ENCODE data around the gene VSTM2B.

Gene VSTM2B

DNA sequence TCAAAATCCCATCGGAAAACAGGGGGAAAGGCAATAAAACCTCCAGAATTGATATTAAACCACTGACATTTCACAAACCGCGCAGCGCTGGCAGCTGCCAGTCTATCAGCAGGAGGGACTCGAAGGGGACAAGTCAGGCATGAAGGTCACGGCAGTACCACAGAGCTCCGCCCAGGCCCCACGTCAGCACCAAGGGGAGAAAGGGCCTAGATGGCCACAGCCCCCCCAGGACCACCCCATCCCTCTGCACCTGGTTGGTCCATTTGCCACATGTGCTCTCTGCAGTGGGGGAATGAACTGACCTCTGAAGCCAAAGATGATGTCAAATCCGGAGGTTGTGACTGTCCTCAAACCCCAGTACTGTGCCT lies 9.5 kb upstream of the VSTM2B start:
- no peak for DNase-seq

DNA sequence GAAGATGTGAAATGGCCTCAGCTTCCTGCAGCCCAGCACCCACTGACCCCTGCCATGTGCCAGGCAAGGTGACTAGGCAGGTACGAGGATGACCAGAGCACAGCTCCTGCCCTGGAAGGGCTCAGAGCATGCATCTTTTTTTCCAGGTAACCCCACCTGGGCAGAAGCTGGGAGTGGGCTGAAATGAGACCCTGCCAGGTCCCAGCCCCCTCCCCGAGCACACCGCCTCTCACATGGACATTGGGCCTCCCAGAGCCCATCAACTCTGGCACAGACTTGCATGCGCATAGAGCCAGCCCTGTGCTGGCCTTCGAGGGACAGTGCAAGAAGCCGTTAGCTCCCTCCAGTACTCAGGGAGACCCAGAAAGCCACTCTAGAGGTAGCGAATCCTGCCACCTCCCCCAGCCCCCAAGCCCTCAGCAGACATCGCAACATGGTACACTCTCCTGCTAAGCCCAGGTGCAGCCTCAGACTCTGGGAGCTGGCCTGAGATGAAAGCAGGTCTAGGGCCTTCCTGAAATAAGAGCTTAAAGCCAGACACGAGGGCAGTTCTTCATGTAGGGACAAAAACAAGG lies 8.9 kb upstream of the VSTM2B start:
- no peak for DNase-seq

DNA sequence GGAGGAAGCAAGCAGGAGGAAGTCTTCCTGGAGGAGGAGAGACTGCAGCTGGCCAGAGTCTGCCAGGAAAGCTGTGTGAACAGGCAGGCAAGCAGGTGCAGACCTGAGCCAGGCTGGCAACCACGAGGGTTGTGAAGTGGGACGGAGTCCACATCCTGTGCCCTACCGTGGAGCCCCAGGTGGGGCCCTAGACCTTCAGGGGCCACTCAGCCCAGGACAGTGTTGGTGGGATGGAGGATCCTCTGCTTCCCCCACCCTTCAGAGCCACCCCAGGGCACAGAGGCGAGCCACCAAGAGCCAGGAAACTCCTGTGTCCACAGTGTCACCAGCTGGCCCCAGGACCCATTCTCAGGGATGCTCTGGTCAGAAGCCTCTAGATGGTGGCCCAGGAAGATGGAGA lies 8.4 kb upstream of the VSTM2B start:
- DNase-seq: no peak

DNA sequence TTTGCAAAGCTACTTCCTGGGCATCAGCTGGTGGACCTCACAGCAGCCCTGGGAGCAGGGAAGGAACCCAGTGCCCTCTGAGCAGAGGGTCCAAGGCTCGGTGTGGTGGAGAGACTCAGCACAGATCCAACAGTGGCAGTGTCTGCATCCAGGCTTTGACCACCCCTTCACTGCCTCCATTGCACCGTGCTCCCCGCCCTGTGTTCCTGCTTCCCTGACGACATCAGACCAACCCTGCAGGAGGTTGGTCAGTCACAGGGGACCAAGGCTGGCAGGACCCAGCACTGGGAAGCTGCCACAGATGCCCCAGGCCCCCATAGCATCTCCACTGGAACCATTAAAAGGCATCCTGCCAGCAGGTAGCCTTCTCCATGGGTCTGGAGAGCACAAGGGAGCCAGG lies 7.8 kb upstream of the VSTM2B start:
- no peak for DNase-seq

DNA sequence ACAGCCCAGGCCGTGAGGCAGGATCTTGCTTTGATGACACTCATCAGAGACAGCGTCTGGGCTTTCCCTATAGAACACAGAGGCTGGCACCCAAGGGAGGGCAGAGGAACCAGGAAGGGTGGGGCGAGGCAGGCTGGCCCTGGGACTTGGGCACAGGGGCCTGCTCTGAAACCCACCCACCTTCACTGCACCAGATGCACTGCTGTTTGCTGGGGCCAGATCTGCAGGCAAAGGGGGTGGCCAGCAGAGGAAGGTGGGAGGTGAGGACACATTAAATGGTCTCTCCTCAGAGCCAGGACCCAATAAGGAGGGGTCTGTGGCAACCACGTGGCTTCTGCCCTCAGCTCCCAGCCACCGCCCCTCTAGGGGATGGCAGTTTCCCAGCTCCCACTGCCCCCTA lies 6.6 kb upstream of the VSTM2B start:
- no peak for DNase-seq

DNA sequence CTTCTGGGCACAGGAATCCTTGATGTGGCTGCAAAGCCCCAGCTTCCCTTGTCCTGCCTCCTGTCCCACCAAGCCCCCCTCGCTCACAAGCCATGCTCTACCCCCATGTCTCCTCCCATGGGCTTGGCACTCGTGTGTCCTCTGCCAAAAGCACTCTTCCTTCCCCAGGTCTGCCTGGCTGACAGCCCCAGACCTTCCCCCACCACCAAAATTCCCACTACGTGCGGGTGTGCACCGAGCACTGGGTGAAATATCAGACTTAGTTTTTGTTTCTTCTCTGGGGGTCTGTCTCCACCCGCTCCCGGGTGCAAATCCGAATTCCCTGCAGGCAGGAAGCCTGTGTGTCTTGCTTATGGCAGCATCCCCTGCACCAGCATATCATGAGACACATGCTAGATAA lies 5.9 kb upstream of the VSTM2B start:
- DNase-seq: no peak

DNA sequence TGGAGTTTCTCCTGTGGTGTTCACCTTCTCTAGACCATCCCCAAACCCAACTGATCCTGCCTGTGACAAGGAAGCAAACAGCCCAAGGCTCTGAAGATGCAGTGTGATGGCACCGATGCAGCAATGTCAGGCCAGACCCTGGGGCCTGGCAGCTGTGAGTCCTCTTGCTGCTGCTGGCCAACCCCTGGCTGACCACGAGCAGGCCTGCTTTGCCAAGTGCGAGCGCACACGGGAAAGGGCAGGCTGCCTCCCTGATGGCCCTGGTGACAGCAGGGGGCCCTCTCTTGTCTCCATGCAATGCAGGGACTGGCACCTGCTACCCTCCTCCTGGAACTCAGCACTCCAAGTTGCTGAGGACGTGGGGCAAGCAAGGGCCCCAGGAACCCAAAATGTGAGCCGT lies 5.4 kb upstream of the VSTM2B start:
- no peak for DNase-seq

DNA sequence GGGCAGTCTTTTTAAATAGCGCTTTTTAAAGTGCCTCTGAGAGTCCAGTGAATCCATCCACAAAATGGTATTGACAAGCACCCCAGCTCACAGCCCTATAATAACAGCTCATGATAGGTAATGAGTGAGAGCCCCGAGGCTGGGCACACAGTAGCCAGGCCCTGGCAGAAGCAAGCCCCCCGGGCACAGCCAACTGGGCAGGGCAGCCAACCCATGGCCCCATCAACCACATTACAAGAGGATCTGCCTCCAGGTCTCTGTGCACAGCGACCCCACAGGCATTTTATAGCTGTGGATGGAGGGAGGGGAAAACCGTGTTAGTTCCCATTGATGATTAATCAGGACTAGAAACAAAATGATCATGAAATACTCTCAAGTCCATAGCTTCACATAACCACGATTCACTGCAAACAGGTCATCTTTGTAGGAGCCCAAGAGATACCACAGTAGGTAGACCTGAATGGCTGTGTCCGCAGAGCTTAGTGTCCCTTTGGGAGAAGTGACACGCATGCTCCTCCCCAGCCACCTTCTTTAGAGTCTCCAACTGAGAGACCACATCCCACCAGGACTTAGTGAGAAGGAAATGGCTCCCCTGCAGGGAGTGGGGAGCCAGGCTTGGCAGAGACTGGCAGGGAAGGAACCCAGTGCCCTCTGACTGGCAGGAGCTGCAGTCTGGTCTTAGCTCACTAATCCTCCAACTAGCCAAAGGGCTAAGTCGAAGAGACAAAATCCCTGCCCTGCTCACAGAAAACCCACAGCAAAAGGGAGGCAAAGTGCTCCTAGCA lies 4.3 kb upstream of the VSTM2B start:
- no peak for DNase-seq

DNA sequence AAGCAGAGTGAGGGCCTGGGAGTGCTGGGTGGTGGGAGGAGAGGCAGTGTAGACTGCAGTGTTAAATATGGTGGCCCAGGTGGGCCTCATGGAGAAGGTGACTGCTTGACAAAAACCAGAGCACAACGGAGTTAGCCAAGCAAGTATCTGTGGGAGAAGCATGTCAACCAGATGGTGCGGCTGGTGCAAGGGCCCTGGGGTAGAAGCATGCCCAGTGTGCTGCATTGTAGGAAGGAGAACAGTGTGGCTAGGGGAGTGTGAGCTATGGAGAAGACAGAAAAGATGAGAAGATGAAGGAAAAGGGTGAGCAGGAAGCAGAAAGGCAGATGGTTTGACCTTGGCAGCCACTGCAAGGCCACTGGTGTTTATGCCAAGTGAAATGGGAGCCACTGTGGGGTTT lies 2.2 kb upstream of the VSTM2B start:
- no peak for DNase-seq

DNA sequence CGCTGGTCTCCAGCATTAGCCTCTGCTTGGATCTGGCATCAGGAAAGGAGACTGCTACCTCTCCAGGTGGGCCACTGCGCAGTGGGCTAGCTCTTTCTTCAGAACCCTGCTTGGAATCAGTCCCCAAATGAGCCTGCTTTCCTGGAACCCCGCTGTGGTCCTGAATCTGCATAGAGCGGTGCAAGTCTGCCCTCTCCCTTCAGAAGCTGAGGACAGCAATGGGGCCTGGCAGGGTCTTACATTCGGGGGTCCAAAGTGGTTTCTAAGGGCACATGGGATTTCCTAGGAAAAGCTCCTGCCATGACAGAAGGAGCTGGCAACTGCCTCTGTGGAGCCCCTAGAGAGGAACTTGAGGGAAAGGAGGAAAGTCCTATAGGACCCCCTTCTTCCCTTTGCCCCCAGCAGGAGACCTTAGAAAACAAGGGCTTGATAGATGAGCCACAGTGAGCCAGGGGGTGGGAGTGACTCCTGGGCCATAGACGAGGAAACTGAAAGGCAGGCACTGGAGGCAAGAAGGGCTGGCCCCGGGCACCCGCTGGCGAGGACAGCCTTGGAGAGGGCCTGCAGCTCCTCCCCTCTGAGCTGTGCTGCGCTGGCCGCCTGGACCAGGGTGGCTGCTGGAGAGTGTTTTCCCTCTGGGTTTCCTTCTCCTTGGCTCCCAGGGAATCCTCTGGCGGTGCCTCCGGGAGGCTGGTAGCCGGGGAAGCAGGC lies 1.4 kb upstream of the VSTM2B start:
- DNase-seq: no peak

DNA sequence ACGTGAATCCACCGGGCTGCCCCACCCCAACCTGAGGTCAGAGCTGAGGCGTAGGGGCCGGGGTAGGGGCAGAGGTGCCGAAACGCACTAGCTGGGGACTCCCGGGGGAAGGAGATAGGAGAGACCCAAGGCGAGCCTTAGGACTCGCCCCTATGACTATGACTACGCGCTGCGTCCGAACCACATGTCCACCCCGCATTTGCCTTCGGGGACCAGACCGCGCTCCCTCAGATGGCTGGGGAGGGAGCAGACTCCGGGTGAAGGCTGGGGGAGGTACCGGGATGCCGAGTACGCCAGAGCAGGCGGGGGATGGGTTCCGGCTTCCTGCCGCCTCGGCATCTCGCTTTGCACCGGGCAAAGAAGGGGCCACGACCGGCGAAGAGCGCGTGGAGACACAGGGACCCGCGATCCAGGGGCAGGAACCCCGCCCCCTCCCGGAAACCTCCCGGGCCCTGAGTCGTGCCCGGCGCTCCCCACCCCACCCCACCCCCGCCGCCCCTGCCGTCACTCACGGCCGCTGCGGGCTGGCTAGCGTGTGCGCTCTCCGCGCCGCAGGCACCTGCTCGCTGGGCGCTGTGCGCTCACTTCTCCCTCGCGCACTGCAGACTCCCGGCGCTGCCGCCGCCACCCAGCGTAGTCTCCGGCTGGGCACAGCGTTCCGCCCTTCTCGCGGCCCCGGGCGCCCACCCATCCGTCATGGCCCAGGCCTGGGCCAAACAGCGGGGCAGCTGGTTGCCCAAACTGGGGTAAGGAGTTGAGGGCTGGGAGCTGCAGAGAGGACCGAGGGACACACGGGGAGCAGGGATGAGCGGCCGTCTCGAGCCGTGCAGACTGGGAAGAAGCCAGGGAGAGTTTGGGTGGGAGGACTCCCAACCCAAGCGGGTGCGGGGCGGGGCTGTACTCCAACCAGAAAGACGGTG lies 622 bp upstream of the VSTM2B start:
- DNase-seq: no peak

DNA sequence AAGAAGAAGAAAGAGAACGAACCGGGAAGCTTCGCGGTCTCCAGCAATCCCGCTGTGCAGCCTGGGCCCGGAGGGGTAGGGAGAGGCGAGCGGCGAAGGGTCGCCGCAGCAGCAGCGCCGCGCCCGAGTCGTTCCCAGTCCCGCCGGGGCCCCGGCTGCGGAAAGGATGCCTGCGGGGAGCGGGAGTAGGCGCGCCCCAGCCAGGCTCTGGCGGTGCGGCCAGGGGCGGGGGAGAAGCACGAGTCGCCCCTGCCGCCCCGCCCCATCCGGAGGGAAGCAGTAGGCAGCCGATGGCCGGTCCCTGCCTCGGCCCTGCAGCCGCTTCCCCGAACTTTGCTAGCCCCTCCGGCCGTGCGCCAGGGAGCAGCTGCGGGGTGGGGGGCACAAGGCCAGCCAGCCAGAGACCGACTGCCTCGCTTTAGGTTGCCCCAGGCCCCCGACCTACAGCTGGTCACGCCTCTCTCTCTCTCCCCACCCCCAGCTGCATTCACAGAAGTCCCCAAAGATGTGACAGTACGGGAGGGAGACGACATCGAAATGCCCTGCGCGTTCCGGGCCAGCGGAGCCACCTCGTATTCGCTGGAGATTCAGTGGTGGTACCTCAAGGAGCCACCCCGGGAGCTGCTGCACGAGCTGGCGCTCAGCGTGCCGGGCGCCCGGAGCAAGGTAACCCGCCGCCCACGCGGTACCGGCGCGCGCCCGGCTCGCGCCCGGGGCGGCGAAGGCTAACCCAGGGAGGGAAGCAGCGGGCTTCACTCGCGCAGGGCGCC lies 1.1 kb downstream of the VSTM2B start:
- DNase-seq: no peak

DNA sequence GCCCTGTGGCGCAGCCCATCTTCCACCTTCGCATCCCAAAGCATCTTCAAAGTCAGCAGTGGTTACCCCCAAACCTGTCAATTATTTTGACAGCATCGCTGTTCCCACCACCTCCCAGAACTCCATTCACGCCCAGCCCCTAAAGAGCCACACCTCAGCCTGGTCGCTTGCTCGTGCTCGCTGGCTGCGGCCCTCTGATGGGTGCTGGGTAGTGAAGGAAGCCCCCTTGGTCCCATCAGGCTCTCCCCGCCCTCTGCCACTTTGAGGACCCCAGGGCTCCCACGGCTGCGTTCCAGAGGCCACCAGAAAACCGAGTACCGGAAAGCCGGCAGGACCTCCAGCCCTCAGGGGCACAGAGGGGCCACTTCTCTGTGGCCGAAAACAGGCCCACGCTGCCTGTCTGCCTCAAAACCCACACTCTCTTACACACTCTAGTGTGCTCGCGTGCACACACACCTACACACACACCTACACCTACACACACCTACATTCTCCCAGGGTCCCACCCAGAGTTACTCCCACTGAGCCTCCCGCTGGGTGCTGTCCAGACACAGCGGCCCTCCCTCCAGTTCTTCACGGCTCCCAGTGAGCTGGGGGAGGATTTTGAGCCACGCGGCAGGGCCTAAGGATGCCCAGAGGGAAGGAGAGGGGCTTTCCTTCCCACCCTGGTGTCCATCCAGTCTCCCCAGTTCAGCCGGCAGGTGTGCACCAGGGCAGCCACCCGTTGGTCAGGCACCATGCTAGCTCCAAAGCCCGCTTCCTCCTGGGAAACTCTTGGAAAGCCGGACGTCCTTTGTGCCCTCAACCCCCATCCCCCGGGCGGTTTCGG lies 1.9 kb downstream of the VSTM2B start:
- no peak for DNase-seq

DNA sequence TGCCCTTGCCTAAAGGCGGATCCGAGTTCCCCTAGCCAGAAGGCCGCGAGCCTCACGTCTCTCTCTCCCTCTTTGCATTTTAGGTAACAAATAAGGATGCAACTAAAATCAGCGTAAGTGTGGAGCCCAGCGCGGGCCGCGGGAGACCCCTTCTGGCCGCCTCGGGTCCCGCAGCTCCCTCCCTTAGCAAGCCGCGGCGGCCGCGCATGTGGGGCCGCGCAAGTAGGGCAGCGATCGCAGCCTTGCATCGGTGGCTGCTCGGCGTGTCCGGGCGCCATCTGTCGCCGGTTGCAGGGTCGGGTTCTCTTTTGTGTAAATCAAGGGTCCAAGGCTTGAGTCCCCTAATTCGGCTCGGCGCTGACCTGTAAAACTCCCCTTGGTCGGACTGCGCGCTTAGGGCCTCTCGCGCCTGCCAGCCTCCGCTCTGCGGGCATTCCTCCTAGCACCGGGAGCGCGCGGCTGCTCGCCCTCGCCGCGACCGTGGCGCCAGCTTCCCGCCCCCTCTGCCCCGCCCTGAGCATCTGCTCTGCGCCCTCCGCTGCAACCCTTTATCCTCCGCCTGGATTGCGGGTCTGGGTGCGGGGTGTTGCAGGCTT lies 2.7 kb downstream of the VSTM2B start:
- no peak for DNase-seq

DNA sequence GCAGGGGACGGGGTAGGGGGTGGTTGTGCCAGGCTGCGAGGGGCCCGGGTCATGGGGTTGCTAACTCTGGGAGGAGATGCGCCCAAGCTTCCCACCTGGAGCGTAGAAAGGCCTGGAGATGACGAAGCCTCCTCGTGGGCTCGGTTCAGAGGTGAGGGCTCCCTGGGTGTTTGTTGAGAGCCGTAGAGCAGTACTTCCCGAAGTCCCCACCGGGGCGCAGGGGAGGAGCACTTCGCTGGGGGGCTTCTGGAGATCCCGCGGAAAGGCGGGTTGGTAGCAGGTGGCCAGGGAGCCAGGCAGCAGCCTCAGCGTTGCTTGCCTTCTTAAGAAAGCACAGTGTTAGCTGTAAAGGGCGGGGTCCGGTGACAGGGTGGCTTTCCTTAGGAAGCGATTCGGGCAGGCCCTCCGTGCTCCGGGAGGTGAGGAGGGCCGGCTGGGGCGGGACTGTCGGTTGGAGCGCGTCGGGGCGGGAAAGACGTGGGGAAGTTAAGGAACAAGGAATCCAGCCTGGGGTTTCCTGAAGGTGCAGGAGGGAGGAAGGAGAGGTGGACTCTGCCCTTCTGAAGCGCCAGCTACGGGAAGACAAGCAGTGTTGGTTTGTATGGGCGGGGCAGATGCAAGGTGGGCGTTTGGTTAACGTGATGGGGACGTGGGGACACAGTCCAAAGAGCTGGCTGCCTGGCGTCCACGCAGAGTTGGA lies 3.3 kb downstream of the VSTM2B start:
- DNase-seq: no peak

DNA sequence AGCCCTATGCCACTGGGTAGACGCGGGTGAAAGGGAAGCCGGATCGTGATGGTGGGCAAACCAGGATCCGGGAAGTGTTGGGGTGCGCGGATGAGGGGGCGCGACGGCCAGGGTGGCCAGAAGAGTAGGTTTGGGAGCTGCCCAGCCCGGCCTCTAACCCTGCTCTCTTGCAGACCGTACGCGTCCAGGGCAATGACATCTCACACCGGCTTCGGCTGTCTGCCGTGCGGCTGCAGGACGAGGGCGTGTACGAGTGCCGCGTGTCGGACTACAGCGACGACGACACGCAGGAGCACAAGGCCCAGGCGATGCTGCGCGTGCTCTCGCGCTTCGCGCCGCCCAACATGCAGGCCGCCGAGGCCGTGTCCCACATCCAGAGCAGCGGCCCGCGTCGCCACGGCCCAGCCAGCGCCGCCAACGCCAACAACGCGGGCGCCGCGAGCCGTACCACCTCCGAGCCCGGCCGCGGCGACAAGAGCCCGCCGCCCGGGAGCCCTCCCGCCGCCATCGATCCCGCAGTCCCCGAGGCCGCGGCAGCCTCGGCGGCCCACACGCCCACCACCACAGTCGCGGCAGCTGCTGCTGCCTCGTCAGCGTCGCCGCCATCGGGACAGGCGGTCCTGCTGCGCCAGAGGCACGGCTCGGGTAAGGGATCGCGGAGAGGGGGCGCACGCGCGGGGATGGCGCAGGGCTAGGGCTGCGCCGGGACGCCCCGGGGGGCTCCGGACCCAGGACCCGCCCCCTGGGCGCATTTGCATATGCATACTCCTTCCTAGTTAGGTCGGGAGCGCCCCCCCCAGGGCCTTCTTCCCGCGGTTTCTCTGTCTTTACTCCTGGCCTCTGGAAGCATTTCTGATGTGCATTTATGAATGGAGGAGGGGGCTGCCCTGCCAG lies 4.1 kb downstream of the VSTM2B start:
- DNase-seq: no peak

DNA sequence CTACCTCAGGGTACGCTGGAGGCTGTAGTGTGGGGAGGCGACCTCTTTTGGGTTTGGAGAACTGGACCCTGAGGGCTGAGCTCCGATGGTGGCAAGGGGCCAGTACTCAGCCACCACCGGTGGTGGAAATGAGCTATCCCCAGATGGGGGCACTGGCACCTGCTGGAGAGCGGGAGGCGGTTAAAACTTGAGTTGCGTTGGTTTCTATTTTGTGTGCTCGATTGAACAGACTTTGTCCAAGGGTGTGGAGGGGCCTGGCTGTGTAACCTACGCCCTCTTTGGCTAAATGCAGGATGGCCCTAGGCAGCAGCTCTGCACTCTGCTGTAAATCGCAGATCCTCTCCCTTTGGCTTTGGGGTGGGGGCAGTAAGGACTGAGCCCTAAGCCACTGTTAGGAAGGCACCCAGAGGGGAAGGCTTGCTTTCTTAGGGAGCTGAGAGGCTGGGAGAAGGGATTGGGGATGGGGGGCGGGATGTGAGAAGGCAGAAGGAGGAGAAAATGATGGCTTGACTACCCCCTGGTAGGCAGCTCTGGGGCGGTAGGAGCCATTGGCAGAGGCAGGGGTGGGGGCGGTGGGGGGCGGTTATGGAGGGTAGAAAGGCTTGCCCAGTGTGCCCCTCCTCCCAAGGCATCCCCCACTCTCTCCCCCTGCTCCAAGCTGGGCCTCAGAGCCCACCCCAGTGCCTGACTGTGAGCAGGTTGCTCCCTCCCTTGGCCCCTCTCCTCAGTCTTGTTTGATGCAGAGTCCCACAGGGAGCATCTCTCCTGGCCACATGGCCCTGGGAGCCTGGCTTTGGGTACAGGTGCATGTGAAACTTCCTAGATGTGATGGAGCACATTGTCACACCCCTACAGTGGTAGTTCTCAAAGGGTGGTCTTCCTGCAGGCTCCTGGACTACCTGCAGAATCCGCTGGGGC lies 5.0 kb downstream of the VSTM2B start:
- DNase-seq: no peak

DNA sequence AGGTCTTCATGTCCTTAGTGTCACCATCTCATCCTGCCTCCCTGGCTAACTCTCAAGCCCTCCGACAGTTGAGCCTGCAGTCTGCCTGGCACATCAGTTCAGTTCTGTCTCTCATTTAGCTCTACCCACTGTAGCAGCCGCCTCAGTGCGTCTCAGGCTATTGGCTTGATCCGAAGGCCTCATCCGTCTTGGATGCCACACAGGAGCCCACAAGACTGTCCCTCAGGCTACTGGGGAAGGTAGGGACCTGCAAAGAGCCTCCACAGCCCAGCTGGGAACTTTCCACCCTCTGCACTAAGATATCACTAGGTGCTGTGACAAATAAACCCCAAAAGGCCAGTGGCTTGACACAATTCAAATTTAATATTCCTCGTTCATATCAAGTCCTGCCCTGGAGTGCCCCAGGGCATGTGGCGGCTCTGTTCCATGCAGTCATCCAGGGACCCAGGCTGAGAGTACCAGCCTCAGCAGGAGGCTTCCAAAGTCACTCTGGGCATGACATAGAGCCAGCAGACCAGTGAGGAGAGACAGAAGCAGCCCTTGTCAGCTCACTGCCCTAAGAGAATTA lies 5.7 kb downstream of the VSTM2B start:
- DNase-seq: no peak
